SK-N-SH treated with all-trans-retinoic acid at 6 μM for 48 hours (cell line): ENCODE data around the gene STK26.

Source experiments
- ATAC-seq: fragments of 200-7000 bp; cut with Tn5 transposase; 3 replicates; pipeline ENCODE4 v1.9.1; 2020; ENCODE audit warnings: mild to moderate bottlenecking, moderate library complexity
- ARNTL ChIP-seq: fragments of 450-650 bp; formaldehyde crosslinking; IDR thresholded peaks from 2 replicates; pipeline ENCODE4 v1.5.0; 2020; ENCODE audit warnings: low read depth, mild to moderate bottlenecking, moderate library complexity, borderline replicate concordance
- BACH2 ChIP-seq: fragments of 250-450 bp; sonication (Bioruptor Pico); IDR thresholded peaks from 2 replicates; pipeline ENCODE4 v1.9.0; 2021; ENCODE audit warnings: mild to moderate bottlenecking, borderline replicate concordance
- CREB5 ChIP-seq: fragments of 250-450 bp; sonication (Bioruptor Pico); IDR thresholded peaks from 2 replicates; pipeline ENCODE4 v1.5.1; 2020; ENCODE audit warnings: low read depth, mild to moderate bottlenecking, moderate library complexity
- CSDC2 ChIP-seq: fragments of 250-450 bp; sonication (Bioruptor Pico); IDR thresholded peaks from 2 replicates; pipeline ENCODE4 v1.5.0; 2020; ENCODE audit warnings: mild to moderate bottlenecking, moderate library complexity
- ESRRG ChIP-seq: fragments of 250-450 bp; sonication (Bioruptor Pico); IDR thresholded peaks from 2 replicates; pipeline ENCODE4 v1.6.1; 2021; ENCODE audit warnings: mild to moderate bottlenecking
- GLIS3 ChIP-seq: fragments of 250-450 bp; sonication (Bioruptor Pico); IDR thresholded peaks from 2 replicates; pipeline ENCODE4 v1.5.0; 2020; ENCODE audit warnings: mild to moderate bottlenecking, moderate library complexity
- ISL1 ChIP-seq: fragments of 250-450 bp; sonication (Bioruptor Pico); IDR thresholded peaks from 2 replicates; pipeline ENCODE4 v2.1.2; 2022; ENCODE audit warnings: mild to moderate bottlenecking, moderate library complexity
- OSR1 ChIP-seq: fragments of 250-450 bp; sonication (Bioruptor Pico); IDR thresholded peaks from 2 replicates; pipeline ENCODE4 v1.8.0; 2022; ENCODE audit warnings: moderate library complexity, mild to moderate bottlenecking, inconsistent platforms
- PPARA ChIP-seq: fragments of 250-450 bp; sonication (Bioruptor Pico); IDR thresholded peaks from 2 replicates; pipeline ENCODE4 v1.5.0; 2020; ENCODE audit warnings: mild to moderate bottlenecking, borderline replicate concordance
- RARB ChIP-seq: fragments of 250-450 bp; sonication (Bioruptor Pico); IDR thresholded peaks from 2 replicates; pipeline ENCODE4 v1.8.0; 2021; ENCODE audit warnings: mild to moderate bottlenecking, moderate library complexity
- SNAI2 ChIP-seq: fragments of 250-450 bp; sonication (Bioruptor Pico); IDR thresholded peaks from 2 replicates; pipeline ENCODE4 v1.5.0; 2020; ENCODE audit warnings: mild to moderate bottlenecking, moderate library complexity
- TCF4 ChIP-seq: fragments of 250-450 bp; sonication (Bioruptor Pico); IDR thresholded peaks from 2 replicates; pipeline ENCODE4 v1.8.0; 2021; ENCODE audit warnings: mild to moderate bottlenecking, moderate library complexity, borderline replicate concordance
- TOX ChIP-seq: fragments of 250-450 bp; sonication (Bioruptor Pico); IDR thresholded peaks from 2 replicates; pipeline ENCODE4 v1.8.0; 2021; ENCODE audit warnings: mild to moderate bottlenecking, moderate library complexity, borderline replicate concordance
- ZFP3 ChIP-seq: fragments of 250-450 bp; sonication (Bioruptor Pico); IDR thresholded peaks from 2 replicates; pipeline ENCODE4 v1.5.0; 2020; ENCODE audit warnings: mild to moderate bottlenecking, moderate library complexity
- ZFP30 ChIP-seq: fragments of 450-650 bp; formaldehyde crosslinking; IDR thresholded peaks from 2 replicates; pipeline ENCODE4 v1.5.0; 2022; ENCODE audit warnings: mild to moderate bottlenecking, moderate library complexity
- ZNF565 ChIP-seq: fragments of 450-650 bp; formaldehyde crosslinking; conservative IDR thresholded peaks from 2 replicates; pipeline ENCODE4 v1.5.0; 2020; ENCODE audit warnings: low read depth, mild to moderate bottlenecking, moderate library complexity
- ZNF70 ChIP-seq: fragments of 450-650 bp; formaldehyde crosslinking; IDR thresholded peaks from 2 replicates; pipeline ENCODE4 v1.5.0; 2020; ENCODE audit warnings: mild to moderate bottlenecking, moderate library complexity
- ZNF8 ChIP-seq: fragments of 450-650 bp; formaldehyde crosslinking; IDR thresholded peaks from 2 replicates; pipeline ENCODE4 v1.5.0; 2020; ENCODE audit warnings: mild to moderate bottlenecking, moderate library complexity
- TF ChIP-seq, protein P1 (sequence below): fragments of 250-450 bp; sonication (Bioruptor Pico); IDR thresholded peaks from 2 replicates; pipeline ENCODE4 v1.5.1; 2021; ENCODE audit warnings: mild to moderate bottlenecking, moderate library complexity
- TF ChIP-seq, protein P2 (sequence below): fragments of 250-450 bp; sonication (Bioruptor Pico); IDR thresholded peaks from 2 replicates; pipeline ENCODE4 v1.8.0; 2020; ENCODE audit warnings: mild to moderate bottlenecking, moderate library complexity, borderline replicate concordance
- TF ChIP-seq, protein P3 (sequence below): fragments of 250-450 bp; sonication (Bioruptor Pico); IDR thresholded peaks from 2 replicates; pipeline ENCODE4 v1.8.0; 2021; ENCODE audit warnings: low read depth, mild to moderate bottlenecking, moderate library complexity, borderline replicate concordance

The STK26 gene

DNA sequence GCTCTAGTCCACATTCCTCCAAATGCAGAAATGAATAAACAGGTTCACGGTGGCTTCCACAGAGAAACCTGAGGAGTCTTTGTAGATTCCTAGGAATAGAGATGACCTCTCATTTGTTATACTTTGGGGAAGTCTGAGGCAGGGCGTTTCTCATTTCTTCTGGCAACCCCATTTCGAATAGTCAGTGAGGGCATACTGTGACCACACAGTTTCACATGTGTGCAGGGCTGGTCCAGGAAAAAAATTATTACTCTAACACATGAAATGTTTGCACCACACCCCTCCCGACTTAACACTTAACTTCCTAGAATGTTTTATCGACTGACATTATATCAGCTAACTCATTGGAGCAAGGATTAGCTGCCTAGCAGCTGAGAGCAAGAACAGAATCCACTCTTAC is 92.7 kb downstream of the STK26 start:
- ATAC-seq: no peak

GRCh38 chrX:132118358-132118757 is 95.3 kb downstream of the STK26 start:
- ATAC-seq: peak; percentile 44; the same call in 1 of the 3 replicates

More for the DNA sequence above, 92.7 kb downstream of the STK26 start:
- TF ChIP-seq SNAI2 (CRISPR knock-in tag) (no peak), ZNF8 (CRISPR knock-in tag) (no peak), ISL1 (CRISPR knock-in tag) (no peak), CSDC2 (CRISPR knock-in tag) (no peak), OSR1 (CRISPR knock-in tag) (no peak), PPARA (CRISPR knock-in tag) (no peak)
- TF ChIP-seq, all 23 proteins: peak for 0

GRCh38 chrX:132119283-132119682 is 96.2 kb downstream of the STK26 start:
- ATAC-seq: no peak
- TF ChIP-seq ZNF565 (CRISPR knock-in tag) (no peak), ZNF70 (CRISPR knock-in tag) (no peak), SNAI2 (CRISPR knock-in tag) (no peak)
- TF ChIP-seq, protein P1, sequence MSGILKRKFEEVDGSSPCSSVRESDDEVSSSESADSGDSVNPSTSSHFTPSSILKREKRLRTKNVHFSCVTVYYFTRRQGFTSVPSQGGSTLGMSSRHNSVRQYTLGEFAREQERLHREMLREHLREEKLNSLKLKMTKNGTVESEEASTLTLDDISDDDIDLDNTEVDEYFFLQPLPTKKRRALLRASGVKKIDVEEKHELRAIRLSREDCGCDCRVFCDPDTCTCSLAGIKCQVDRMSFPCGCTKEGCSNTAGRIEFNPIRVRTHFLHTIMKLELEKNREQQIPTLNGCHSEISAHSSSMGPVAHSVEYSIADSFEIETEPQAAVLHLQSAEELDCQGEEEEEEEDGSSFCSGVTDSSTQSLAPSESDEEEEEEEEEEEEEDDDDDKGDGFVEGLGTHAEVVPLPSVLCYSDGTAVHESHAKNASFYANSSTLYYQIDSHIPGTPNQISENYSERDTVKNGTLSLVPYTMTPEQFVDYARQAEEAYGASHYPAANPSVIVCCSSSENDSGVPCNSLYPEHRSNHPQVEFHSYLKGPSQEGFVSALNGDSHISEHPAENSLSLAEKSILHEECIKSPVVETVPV (CRISPR knock-in tag): no peak

More at GRCh38 chrX:132118358-132118757, 95.3 kb downstream of the STK26 start:
- no peak for TF ChIP-seq PPARA (CRISPR knock-in tag)
- TF ChIP-seq ZFP3: no peak
- TF ChIP-seq ZNF565 (CRISPR knock-in tag): no peak
- TF ChIP-seq, protein P2, sequence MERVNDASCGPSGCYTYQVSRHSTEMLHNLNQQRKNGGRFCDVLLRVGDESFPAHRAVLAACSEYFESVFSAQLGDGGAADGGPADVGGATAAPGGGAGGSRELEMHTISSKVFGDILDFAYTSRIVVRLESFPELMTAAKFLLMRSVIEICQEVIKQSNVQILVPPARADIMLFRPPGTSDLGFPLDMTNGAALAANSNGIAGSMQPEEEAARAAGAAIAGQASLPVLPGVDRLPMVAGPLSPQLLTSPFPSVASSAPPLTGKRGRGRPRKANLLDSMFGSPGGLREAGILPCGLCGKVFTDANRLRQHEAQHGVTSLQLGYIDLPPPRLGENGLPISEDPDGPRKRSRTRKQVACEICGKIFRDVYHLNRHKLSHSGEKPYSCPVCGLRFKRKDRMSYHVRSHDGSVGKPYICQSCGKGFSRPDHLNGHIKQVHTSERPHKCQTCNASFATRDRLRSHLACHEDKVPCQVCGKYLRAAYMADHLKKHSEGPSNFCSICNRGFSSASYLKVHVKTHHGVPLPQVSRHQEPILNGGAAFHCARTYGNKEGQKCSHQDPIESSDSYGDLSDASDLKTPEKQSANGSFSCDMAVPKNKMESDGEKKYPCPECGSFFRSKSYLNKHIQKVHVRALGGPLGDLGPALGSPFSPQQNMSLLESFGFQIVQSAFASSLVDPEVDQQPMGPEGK (CRISPR knock-in tag): no peak
- no peak for TF ChIP-seq OSR1 (CRISPR knock-in tag)
- TF ChIP-seq CREB5 (CRISPR knock-in tag): no peak
- TF ChIP-seq, protein P1 (CRISPR knock-in tag): no peak
- no peak for TF ChIP-seq CSDC2 (CRISPR knock-in tag)
- TF ChIP-seq BACH2 (CRISPR knock-in tag): no peak
- no peak for TF ChIP-seq ISL1 (CRISPR knock-in tag)
- TF ChIP-seq ZFP30 (CRISPR knock-in tag): no peak
- TF ChIP-seq, protein P3, sequence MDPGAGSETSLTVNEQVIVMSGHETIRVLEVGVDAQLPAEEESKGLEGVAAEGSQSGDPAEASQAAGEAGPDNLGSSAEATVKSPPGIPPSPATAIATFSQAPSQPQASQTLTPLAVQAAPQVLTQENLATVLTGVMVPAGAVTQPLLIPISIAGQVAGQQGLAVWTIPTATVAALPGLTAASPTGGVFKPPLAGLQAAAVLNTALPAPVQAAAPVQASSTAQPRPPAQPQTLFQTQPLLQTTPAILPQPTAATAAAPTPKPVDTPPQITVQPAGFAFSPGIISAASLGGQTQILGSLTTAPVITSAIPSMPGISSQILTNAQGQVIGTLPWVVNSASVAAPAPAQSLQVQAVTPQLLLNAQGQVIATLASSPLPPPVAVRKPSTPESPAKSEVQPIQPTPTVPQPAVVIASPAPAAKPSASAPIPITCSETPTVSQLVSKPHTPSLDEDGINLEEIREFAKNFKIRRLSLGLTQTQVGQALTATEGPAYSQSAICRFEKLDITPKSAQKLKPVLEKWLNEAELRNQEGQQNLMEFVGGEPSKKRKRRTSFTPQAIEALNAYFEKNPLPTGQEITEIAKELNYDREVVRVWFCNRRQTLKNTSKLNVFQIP (CRISPR knock-in tag): no peak
- TF ChIP-seq GLIS3: no peak
- no peak for TF ChIP-seq ZNF70 (CRISPR knock-in tag)
- TF ChIP-seq ARNTL: no peak
- no peak for TF ChIP-seq TOX (CRISPR knock-in tag)
- no peak for TF ChIP-seq TCF4
- TF ChIP-seq RARB (CRISPR knock-in tag): no peak
- TF ChIP-seq ESRRG (CRISPR knock-in tag): no peak
- TF ChIP-seq SNAI2 (CRISPR knock-in tag): no peak
